ENCODE measurements around the gene PEX14.

DNA sequence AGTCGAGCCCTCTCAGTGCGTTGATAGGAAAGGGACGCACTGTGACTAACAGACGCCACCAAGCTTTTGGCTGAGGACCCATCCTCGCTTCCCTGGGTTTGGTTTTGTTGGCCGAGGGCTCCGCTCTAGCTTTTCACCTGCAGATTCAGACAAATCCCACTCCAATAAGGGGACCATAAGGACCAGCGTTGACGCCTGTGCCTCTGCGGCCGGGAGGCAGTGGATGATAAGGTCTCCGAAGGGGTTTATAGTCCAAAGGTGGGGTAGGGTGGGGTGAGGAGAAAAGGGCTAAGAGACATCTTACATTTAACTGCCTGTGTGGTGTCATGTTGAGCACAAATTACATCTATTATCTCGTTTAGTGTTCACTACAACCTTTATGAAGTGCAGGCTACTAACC is 760 bp downstream of the PEX14 start:
- TF ChIP-seq, protein P1, sequence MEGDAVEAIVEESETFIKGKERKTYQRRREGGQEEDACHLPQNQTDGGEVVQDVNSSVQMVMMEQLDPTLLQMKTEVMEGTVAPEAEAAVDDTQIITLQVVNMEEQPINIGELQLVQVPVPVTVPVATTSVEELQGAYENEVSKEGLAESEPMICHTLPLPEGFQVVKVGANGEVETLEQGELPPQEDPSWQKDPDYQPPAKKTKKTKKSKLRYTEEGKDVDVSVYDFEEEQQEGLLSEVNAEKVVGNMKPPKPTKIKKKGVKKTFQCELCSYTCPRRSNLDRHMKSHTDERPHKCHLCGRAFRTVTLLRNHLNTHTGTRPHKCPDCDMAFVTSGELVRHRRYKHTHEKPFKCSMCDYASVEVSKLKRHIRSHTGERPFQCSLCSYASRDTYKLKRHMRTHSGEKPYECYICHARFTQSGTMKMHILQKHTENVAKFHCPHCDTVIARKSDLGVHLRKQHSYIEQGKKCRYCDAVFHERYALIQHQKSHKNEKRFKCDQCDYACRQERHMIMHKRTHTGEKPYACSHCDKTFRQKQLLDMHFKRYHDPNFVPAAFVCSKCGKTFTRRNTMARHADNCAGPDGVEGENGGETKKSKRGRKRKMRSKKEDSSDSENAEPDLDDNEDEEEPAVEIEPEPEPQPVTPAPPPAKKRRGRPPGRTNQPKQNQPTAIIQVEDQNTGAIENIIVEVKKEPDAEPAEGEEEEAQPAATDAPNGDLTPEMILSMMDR (optimal IDR thresholded peaks at IDR 0.05 in 1 of 3, IDR thresholded peaks at IDR 0.05 in 1 of 3, conservative IDR thresholded peaks at IDR 0.05 in 1 of 3; ENCODE audit: extremely low read depth in 1 of 3, insufficient read depth in 2 of 3, low read length in 3 of 3), result no peak
- TF ChIP-seq EZH2 (IDR thresholded peaks at IDR 0.05; ENCODE audit: low read length), result no peak

All from keratinocyte (primary cell).